Measurements from ENCODE around the gene HSPA12B. TPM values are rescaled to one million over a fixed set of nuclear protein-coding genes. Genes with fewer than 3 reads are reported as not detected.

HSPA12B gene
- total RNA-seq, 1 experiment from 2014 or later = 6.3 TPM

- no peak for TF ChIP-seq ZNF317 (CRISPR knock-in tag; IDR thresholded peaks at IDR 0.05; ENCODE audit: borderline replicate concordance, low read depth)
Measured at GRCh38 chr20:3735768-3736167, 3.3 kb downstream of the HSPA12B start (continued).

GRCh38 chr20:3738111-3739053 is 5.9 kb downstream of the HSPA12B start:
- Mint-ChIP-seq H3K9me3 (no peaks in the 10 kb centered on the region), H3K27me3 (ENCODE audit: low read depth) (peaks cover 5% of the 10 kb centered on the region), H3K27ac (peak overlapping the region; percentile 2; the same call in 1 of the 2 replicates), H3K4me1 (peaks cover 26% of the 10 kb centered on the region), H3K36me3 (no peaks in the 10 kb centered on the region), H3K4me3 (no peak overlapping the region)
- ChIA-PET POLR2A (no interaction called here), CTCF (interaction anchor here (0.6 to 3.3 kb wide), 2 partner anchors 22 to 116 kb away, joined by 3 to 23 read pairs; no protein-coding TSS in a partner anchor)
- no peak for TF ChIP-seq ZNF121 (CRISPR knock-in tag; IDR thresholded peaks at IDR 0.05)
- TF ChIP-seq CBFB (CRISPR knock-in tag; IDR thresholded peaks at IDR 0.05; ENCODE audit: low read depth) = no peak
- TF ChIP-seq E2F1 (CRISPR knock-in tag; IDR thresholded peaks at IDR 0.05) = no peak
- no peak for TF ChIP-seq FOXK1 (CRISPR knock-in tag; IDR thresholded peaks at IDR 0.05)
- TF ChIP-seq ZNF219 (CRISPR knock-in tag; IDR thresholded peaks at IDR 0.05; ENCODE audit: borderline replicate concordance) = no peak
- no peak for TF ChIP-seq ZNF396 (CRISPR knock-in tag; IDR thresholded peaks at IDR 0.05; ENCODE audit: borderline replicate concordance)
- TF ChIP-seq ZNF532 (CRISPR knock-in tag; IDR thresholded peaks at IDR 0.05; ENCODE audit: borderline replicate concordance) = no peak
- TF ChIP-seq ATF2 (CRISPR knock-in tag; IDR thresholded peaks at IDR 0.05; ENCODE audit: borderline replicate concordance, low read depth) = no peak
- TF ChIP-seq RELA (CRISPR knock-in tag; IDR thresholded peaks at IDR 0.05; ENCODE audit: borderline replicate concordance) = no peak
- TF ChIP-seq ZNF416 (CRISPR knock-in tag; IDR thresholded peaks at IDR 0.05) = no peak
- no peak for TF ChIP-seq CREB1 (CRISPR knock-in tag; IDR thresholded peaks at IDR 0.05)
- no peak for TF ChIP-seq MYBL2 (CRISPR knock-in tag; IDR thresholded peaks at IDR 0.05)
- TF ChIP-seq, protein P1, sequence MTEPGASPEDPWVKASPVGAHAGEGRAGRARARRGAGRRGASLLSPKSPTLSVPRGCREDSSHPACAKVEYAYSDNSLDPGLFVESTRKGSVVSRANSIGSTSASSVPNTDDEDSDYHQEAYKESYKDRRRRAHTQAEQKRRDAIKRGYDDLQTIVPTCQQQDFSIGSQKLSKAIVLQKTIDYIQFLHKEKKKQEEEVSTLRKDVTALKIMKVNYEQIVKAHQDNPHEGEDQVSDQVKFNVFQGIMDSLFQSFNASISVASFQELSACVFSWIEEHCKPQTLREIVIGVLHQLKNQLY (CRISPR knock-in tag; IDR thresholded peaks at IDR 0.05) = no peak
- TF ChIP-seq SOX15 (CRISPR knock-in tag; IDR thresholded peaks at IDR 0.05) = no peak
- TF ChIP-seq NFATC4 (CRISPR knock-in tag; IDR thresholded peaks at IDR 0.05) = no peak
- TF ChIP-seq SP1 (CRISPR knock-in tag; conservative IDR thresholded peaks at IDR 0.05) = no peak
- TF ChIP-seq SMAD3 (CRISPR knock-in tag; IDR thresholded peaks at IDR 0.05; ENCODE audit: borderline replicate concordance) = no peak
- no peak for TF ChIP-seq ZNF138 (CRISPR knock-in tag; conservative IDR thresholded peaks at IDR 0.05)
- TF ChIP-seq ATF1 (CRISPR knock-in tag; IDR thresholded peaks at IDR 0.05) = no peak
- TF ChIP-seq, protein P2, sequence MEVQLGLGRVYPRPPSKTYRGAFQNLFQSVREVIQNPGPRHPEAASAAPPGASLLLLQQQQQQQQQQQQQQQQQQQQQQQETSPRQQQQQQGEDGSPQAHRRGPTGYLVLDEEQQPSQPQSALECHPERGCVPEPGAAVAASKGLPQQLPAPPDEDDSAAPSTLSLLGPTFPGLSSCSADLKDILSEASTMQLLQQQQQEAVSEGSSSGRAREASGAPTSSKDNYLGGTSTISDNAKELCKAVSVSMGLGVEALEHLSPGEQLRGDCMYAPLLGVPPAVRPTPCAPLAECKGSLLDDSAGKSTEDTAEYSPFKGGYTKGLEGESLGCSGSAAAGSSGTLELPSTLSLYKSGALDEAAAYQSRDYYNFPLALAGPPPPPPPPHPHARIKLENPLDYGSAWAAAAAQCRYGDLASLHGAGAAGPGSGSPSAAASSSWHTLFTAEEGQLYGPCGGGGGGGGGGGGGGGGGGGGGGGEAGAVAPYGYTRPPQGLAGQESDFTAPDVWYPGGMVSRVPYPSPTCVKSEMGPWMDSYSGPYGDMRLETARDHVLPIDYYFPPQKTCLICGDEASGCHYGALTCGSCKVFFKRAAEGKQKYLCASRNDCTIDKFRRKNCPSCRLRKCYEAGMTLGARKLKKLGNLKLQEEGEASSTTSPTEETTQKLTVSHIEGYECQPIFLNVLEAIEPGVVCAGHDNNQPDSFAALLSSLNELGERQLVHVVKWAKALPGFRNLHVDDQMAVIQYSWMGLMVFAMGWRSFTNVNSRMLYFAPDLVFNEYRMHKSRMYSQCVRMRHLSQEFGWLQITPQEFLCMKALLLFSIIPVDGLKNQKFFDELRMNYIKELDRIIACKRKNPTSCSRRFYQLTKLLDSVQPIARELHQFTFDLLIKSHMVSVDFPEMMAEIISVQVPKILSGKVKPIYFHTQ (CRISPR knock-in tag; IDR thresholded peaks at IDR 0.05) = no peak
- DNase-seq (ENCODE audit: low spot score) (no peak), ATAC-seq (no peak)
